Skin of body (tissue), 2 donors: ENCODE results near the gene WDR74. TPM values are rescaled to one million over a fixed set of nuclear protein-coding genes. Genes with fewer than 3 reads are reported as not detected.
"Not testable (repeated sequence)": the region's sequence is repeated elsewhere in the genome, so short reads cannot be mapped to it uniquely, and the experiment has no call there.

Experiments used
- DNase-seq: peaks from one replicate; lab custom pipeline; 2025; lab: John Stamatoyannopoulos, UW
- total RNA-seq: library from RNA; depleted of rRNA; stranded (reverse); fragments of >200 nt; gene quantifications from one replicate; pipeline ENCODE4 v1.2.3, GENCODE V29; 2014

Gene WDR74
- total RNA-seq, result 36.1 TPM

GRCh38 chr11:62839050-62839945 is at the start of gene WDR74:
TSS of gene WDR74 (minus strand) at chr11:62839590. CDS start at chr11:62839570, 20 bp downstream.
- DNase-seq, result peak; percentile 94

GRCh38 chr11:62889126-62889483 is 49.7 kb upstream of the WDR74 start:
- no peak for DNase-seq

DNA sequence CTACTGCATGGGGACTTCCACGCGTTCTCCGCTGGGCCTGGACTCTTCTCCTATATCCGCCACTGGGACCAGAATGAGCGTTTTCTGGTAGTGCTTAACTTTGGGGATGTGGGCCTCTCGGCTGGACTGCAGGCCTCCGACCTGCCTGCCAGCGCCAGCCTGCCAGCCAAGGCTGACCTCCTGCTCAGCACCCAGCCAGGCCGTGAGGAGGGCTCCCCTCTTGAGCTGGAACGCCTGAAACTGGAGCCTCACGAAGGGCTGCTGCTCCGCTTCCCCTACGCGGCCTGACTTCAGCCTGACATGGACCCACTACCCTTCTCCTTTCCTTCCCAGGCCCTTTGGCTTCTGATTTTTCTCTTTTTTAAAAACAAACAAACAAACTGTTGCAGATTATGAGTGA is 49.0 kb upstream of the WDR74 start:
- DNase-seq, result no peak

GRCh38 chr11:62885137-62885750 is 45.9 kb upstream of the WDR74 start:
- DNase-seq, result no peak

GRCh38 chr11:62883673-62884072 is 44.3 kb upstream of the WDR74 start:
- no peak for DNase-seq

- no peak for DNase-seq
Measured at GRCh38 chr11:62882788-62883501, 43.6 kb upstream of the WDR74 start.

DNA sequence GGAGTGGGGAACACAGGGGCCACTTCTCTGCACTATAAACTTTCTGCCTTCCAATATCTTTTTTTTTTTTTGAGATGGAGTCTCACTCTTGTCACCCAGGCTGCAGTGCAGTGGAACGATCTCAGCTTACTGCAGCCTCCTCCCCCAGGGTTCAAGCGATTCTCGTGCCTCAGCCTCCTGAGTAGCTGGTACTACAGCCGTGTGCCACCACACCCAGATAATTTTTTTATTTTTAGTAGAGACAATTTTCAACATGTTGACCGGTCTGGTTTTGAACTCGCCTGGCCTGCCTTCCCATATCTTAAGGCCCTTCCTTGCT is 43.0 kb upstream of the WDR74 start:
- DNase-seq, result no peak

DNA sequence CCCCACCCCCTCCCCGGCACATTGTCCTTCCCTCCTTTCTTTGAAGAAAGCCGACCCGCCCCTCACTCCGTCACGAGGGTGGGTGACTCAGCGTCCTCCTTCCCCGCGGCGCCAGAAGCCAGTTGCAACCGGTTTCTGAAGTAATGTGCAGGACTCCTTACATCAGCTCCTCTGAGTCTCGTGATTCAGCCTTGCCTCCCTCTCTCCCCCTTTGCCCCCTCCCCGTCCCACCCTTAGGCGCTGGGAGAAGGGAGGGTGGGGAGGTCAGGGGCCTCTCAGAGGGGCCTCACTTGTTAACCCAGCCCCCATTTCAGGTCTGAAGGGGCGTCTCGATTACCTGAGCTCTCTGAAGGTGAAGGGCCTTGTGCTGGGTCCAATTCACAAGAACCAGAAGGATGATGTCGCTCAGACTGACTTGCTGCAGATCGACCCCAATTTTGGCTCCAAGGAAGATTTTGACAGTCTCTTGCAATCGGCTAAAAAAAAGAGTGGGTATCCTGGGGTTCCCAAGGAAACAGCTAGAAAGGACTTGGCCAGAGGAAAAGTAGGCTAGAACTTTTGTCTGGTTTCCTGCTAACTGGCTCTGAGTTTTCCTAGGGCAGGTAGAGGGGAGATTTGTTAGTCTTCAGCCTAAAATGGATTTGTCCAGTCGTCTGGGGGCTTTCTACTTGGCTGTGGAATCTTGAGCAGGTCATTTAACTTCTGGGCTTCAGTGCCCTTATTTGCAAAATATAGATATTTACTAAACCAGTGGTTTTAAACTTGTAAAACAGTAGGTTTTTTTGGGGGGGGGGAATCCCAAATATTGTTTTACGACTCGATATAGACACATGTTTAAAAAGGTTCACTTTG is 42.4 kb upstream of the WDR74 start:
- DNase-seq, result peak; percentile 94

GRCh38 chr11:62880803-62881578 is 41.6 kb upstream of the WDR74 start, which contains the start of gene SLC3A2:
TSS of gene SLC3A2 (plus strand) at chr11:62880896. CDS start at chr11:62881024, 128 bp downstream.
- peak; percentile 86 for DNase-seq

DNA sequence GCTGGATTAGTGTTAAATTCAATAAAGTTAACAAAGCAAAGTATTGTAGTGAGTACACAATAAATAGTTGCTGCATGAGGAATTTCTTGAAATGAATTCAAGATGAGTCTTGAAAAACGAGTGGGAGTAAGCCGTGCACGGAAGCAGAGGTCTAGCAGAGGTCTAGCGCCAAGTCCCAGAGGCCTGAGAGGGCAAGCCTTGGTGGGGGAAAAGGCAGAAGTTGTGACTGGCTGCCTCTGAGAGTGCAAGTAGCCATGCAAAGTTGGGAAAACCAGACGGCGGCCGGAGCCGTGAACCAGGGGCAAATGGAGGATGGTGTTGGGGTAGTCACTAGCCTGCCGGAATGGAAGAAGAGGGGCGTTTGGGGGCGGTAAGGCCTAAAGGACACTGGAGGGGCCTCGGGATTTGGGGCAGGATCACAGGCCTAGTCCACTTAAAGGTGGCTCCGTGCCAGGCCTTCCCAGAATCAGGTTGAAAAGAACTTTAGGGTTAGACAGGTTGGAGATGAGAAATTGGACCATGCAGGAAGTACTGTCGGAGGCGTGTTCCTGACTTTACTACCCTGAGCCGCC is 40.9 kb upstream of the WDR74 start:
- DNase-seq, result peak; percentile 67

DNA sequence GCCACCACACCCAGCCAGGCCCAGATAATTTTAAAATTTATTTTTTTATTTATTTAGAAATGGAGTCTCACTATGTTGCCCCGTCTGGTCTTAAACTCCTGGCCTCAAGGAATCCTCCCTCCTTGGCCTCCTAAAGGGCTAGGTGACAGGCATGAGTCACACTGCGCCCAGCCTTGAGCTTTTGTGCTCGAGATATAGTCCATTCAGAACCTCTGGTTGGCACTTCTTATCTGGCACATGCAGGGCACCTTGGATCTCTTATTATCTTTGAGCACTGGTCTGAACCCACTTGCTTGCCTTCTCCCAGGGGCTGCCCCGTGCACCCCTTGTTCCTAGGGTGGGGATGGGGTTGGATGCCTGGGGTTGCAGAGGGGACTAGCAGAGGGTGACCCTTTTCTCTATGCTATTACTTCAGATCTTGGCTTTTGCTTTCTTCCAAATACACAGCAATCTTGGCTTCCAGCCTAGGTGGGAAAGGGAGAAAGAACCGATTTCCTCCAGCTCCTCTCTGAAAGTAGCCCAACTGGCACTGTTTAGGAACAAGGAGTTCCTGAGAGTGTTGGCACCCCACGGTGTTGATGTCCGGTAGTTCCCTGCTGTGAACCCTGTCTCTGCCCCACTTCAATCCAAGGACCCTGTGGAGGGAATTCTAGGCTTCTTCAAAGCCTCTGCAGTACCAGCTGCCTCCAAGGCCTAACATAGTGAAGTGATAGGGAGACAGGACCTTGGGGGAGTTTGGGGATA is 40.0 kb upstream of the WDR74 start:
- DNase-seq, result no peak

DNA sequence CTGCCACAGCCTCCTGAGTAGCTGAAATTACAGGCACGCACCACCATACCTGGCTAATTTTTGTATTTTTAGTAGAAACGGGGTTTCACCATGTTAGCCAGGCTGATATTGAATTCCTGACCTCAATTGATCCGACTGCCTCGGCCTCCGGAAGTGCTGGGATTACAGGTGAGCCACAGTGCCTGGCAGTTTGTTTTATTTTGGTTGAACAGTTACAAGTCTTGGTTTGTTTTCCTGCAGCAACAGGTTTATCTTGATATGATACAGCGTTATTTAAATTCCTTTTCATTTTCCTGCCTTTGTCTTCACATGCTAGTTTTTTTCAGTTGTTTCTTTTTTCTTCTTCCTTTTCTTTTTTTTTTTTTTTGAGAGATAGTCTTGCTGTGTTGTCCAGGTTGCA is 37.3 kb upstream of the WDR74 start:
- DNase-seq, result no peak

DNA sequence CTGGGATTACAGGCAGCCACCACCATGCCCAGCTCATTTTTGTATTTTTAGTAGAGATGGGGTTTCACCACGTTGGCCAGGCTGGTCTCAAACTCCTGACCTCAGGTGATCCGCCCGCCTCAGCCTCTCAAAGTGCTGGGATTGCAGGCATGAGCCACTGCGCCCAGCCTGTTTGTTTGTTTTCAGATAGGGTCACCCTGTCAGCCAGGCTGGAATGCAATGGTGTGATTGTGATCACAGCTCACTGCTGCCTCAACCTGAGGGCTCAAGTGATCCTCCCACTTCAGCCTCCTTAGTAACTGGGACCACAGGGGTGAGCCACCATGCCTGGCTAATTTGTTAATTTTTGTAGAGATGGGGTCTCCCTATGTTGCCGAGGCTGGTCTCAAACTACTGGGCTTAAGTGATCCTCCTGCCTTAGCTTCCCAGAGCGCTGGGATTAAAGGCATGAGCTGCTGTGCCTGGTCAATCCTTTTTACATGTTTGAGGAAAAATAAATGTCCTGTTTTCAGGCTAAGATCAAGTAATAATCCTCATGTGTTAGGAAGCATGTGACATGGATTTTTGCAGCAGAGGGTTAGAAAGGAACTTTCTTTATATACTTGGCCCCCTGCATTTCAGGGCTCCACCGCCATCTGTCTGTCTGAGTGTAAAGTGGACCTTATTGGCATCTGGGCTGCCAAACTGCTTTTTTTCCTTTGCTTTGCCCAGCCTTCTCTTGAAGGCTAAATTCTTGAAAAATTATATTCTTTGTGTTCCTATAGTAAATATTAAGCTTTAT is 36.5 kb upstream of the WDR74 start:
- DNase-seq, result no peak

GRCh38 chr11:62874851-62875250 is 35.5 kb upstream of the WDR74 start:
- DNase-seq, result no peak

DNA sequence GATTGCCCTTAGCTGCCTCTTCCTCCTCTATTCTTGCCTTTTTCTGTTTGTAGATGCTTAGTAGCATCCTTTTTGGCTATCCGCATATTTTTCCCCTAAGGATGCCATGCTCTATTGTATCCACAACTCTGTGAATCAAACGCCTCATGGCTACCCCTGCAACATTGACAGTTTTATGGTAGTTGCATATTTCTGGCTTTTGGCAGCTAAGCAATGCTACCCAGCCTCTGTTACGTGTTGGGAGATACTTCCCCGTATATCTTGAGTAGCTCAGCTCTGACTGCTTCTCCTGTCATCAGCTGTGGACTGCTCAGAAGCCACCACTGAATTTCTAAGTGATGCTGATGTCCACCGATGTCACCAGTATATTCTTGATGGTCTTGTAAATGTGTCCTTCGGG is 26.2 kb upstream of the WDR74 start:
- DNase-seq, result no peak

DNA sequence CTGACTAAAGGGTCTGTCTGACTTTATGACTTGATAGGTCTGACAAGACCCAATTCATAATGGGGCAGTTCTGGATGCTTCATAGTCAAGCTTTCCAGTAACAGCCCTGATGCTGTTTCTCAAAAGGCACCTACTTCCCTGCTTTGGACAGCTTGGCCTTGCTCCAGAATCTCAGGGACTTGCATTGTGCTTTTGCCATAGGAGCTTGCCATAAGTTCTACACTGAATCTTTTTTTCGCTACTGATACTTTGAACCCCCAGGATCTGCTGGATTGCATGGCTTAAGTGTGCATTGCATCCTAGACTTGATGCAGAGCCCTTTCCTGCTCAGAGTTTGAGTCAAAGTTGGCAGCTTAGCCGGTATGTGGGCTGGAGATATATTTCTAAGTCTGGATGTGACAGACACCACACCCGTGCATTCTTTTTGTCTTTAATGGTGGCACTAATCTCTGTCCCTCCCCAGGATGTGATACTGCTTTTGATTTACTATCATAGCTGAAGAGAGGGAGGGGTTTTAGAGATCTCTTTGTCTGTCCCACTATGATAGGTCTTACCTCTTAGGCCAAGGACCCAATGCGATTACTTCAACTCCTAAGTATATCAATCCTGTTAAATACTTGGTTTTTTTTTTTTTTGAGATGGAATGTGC is 24.4 kb upstream of the WDR74 start:
- DNase-seq, result no peak

DNA sequence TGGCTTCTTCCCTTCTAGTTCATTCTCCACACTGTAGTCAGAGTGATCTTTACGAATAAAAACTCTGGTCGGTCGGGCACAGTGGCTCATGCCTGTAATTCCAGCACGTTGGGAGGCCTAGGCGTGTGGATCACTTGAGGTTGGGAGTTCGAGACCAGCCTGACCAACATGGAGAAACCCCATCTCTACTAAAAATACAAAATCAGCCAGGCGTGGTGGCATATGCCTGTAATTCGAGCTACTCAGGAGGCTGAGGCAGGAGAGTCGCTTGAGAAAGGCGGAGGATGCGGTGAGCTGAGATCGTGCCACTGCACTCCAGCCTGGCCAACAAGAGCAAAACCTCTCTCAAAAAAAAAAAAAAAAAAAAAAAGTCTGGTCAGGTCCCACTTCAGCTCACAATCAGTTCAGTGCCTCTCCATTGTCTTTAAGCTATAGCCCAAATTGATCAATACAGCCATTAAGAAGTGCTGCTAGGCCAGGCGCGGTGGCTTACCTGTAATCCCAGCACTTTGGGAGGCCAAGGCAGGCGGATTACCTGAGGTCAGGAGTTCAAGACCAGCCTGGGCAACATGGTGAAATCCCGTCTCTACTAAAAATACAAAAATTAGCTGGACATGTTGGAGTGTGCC is 22.3 kb upstream of the WDR74 start:
- not testable (repeated sequence) for DNase-seq
